K562 (cell line): ENCODE results near the gene CCDC3. TPM values are rescaled to one million over a fixed set of nuclear protein-coding genes. Genes with fewer than 3 reads are reported as not detected.

Source experiments
- ATAC-seq: fragments of 200-7000 bp; cut with Tn5 transposase; 3 replicates; pipeline ENCODE4 v1.9.1; 2020; ENCODE audit warnings: moderate library complexity
- BruUV-seq: library from RNA; stranded (reverse); fragments of 400-500 nt; replicated peaks from 2 replicates; lab custom pipeline; 2021; lab: Mats Ljungman, UMichigan
- CTCF ChIA-PET: fragments of 300-600 bp; formaldehyde crosslinking; extraction: SDS; loops from one replicate; lab custom pipeline; 2021; ENCODE audit warnings: low intra/inter-chr PET ratio; lab: Yijun Ruan, JAX
- POLR2A ChIA-PET: fragments of 300-600, 350-650 bp; sonication (Branson Sonifier 250); formaldehyde crosslinking; extraction: SDS; loops from one replicate; lab custom pipeline; 2021; ENCODE audit warnings: antibody characterized with exemption, inconsistent platforms; lab: Yijun Ruan, JAX
- DNase-seq, 4 experiments: peaks; one replicate each; pipeline versions ENCODE4 v3.0.0 to v3.0.0-alpha.2; 2011 to 2018; ENCODE audit warnings: low spot score in 3 of 4, mixed read lengths in 3 of 4; ENCODE audit errors: extremely low read depth in 1 of 4
- FAIRE-seq: peaks from 2 replicates; lab custom pipeline; 2011; peaks lifted over from hg19 to GRCh38; lab: Jason Lieb, UNC
- H2AFZ ChIP-seq: 2 replicates; pipeline ENCODE4 v1.6.0; 2011; ENCODE audit warnings: low read depth, low read length, control low read depth, inconsistent platforms
- H3K27ac ChIP-seq: fragments of 200-600 bp; 3 replicates; pipeline ENCODE4 v1.8.0; 2011; ENCODE audit warnings: low read depth, mild to moderate bottlenecking, control low read depth, inconsistent platforms, low read length, moderate library complexity, mixed read lengths; ENCODE audit errors: extremely low read depth
- H3K27me3 ChIP-seq, 2 experiments: fragments of 300-600 bp in 1 of 2; 2 replicates in 1 of 2; 3 replicates in 1 of 2; pipeline versions ENCODE4 v1.6.0 to v1.8.0; 2011; ENCODE audit warnings: inconsistent platforms in 2 of 2, low read length in 2 of 2, mild to moderate bottlenecking in 1 of 2, mixed read lengths in 1 of 2, moderate library complexity in 1 of 2; ENCODE audit not compliant: control insufficient read depth in 2 of 2, insufficient read depth in 2 of 2
- H3K36me3 ChIP-seq: fragments of 300-600 bp; 3 replicates; pipeline ENCODE4 v1.8.0; 2011; ENCODE audit warnings: mild to moderate bottlenecking, low read length, inconsistent platforms; ENCODE audit not compliant: control insufficient read depth, insufficient read depth
- H3K4me1 ChIP-seq, 2 experiments: fragments of 200-600 bp in 1 of 2; replicated peaks in 1 of 2; 2 replicates in 1 of 2; 3 replicates in 1 of 2; pipeline versions ENCODE4 v1.5.1 to v1.8.0; 2011; ENCODE audit warnings: inconsistent platforms in 2 of 2, low read length in 2 of 2, mild to moderate bottlenecking in 1 of 2, mixed read lengths in 1 of 2, moderate library complexity in 1 of 2; ENCODE audit not compliant: control insufficient read depth in 2 of 2, insufficient read depth in 2 of 2
- H3K4me2 ChIP-seq: 2 replicates; pipeline ENCODE4 v1.6.1; 2011; ENCODE audit warnings: low read length, control low read depth, inconsistent platforms, mixed read lengths; ENCODE audit not compliant: insufficient read depth
- H3K4me3 ChIP-seq: fragments of 200-600 bp; sonication (generic), shearing (Covaris generic); 2 replicates; pipeline ENCODE4 v1.5.1; 2016; ENCODE audit warnings: control low read depth, inconsistent platforms
- H3K79me2 ChIP-seq: fragments of 200-600 bp; 3 replicates; pipeline ENCODE4 v1.8.0; 2011; ENCODE audit warnings: low read length, inconsistent platforms; ENCODE audit not compliant: control insufficient read depth, insufficient read depth
- H3K9ac ChIP-seq, 2 experiments: 2 replicates each; pipeline versions ENCODE4 v1.6.0 to v1.6.1; 2011; ENCODE audit warnings: low read depth in 2 of 2, low read length in 2 of 2, control low read depth in 1 of 2, inconsistent platforms in 1 of 2, mild to moderate bottlenecking in 1 of 2, mixed read lengths in 1 of 2; ENCODE audit not compliant: insufficient read depth in 1 of 2
- H3K9me1 ChIP-seq: one replicate; pipeline ENCODE4 v1.6.0; 2011; ENCODE audit warnings: inconsistent platforms, mild to moderate bottlenecking, low read length, moderate library complexity; ENCODE audit not compliant: control insufficient read depth, insufficient read depth
- H3K9me3 ChIP-seq: replicated peaks from 2 replicates; pipeline ENCODE4 v1.5.1; 2011; ENCODE audit warnings: low read depth, low read length, inconsistent platforms; ENCODE audit not compliant: control insufficient read depth, insufficient read depth
- H4K20me1 ChIP-seq: replicated peaks from 2 replicates; pipeline ENCODE4 v1.6.1; 2011; ENCODE audit warnings: low read length, inconsistent platforms, mixed read lengths; ENCODE audit not compliant: control insufficient read depth, insufficient read depth
- CREB5 ChIP-seq: fragments of 250-450 bp; sonication (Bioruptor Pico); IDR thresholded peaks from 2 replicates; pipeline ENCODE4 v1.5.0; 2020; ENCODE audit warnings: mild to moderate bottlenecking
- ELK3 ChIP-seq: fragments of 450-650 bp; formaldehyde crosslinking; IDR thresholded peaks from 2 replicates; pipeline ENCODE4 v1.4.0; 2020; ENCODE audit warnings: mild to moderate bottlenecking
- MCM5 ChIP-seq: fragments of 450-650 bp; IDR thresholded peaks from 2 replicates; pipeline ENCODE4 v1.6.1; 2016; ENCODE audit warnings: low read depth
- MEF2D ChIP-seq: conservative IDR thresholded peaks from 2 replicates; pipeline ENCODE4 v1.6.1; 2016; ENCODE audit warnings: low read depth, missing genetic modification characterization, missing compliant biosample characterization
- MTF1 ChIP-seq: fragments of 250-450 bp; sonication (Bioruptor Pico); IDR thresholded peaks from 2 replicates; pipeline ENCODE4 v1.9.0; 2021; ENCODE audit warnings: moderate library complexity, mild to moderate bottlenecking, inconsistent platforms, borderline replicate concordance
- NKRF ChIP-seq: fragments of 450-650 bp; IDR thresholded peaks from 2 replicates; pipeline ENCODE4 v1.6.1; 2016; ENCODE audit warnings: borderline replicate concordance
- NRF1 ChIP-seq, 2 experiments: fragments of 450-650 bp; IDR thresholded peaks in 1 of 2; conservative IDR thresholded peaks in 1 of 2; 2 replicates each; pipeline ENCODE4 v1.6.1; 2014; ENCODE audit warnings: mild to moderate bottlenecking in 2 of 2
- RBM22 ChIP-seq: fragments of 200-400 bp; formaldehyde crosslinking; IDR thresholded peaks from 2 replicates; pipeline ENCODE4 v1.6.1; 2018; ENCODE audit warnings: low read length, low read depth; ENCODE audit not compliant: poor library complexity, severe bottlenecking
- TAF15 ChIP-seq: fragments of 200-400 bp; formaldehyde crosslinking; IDR thresholded peaks from 2 replicates; pipeline ENCODE4 v1.6.1; 2017; ENCODE audit warnings: mild to moderate bottlenecking, low read depth, low read length, moderate library complexity
- ZNF133 ChIP-seq: fragments of 250-450 bp; sonication (Bioruptor Pico); IDR thresholded peaks from 2 replicates; pipeline ENCODE4 v1.4.0; 2020; ENCODE audit warnings: mild to moderate bottlenecking
- ZNF175 ChIP-seq: fragments of 200-800 bp; sonication (Bioruptor generic); IDR thresholded peaks from 2 replicates; pipeline ENCODE4 v1.6.1; 2016; ENCODE audit warnings: low read depth, mild to moderate bottlenecking, missing genetic modification characterization, missing compliant biosample characterization
- ZNF277 ChIP-seq: fragments of 250-450 bp; sonication (Bioruptor Pico); IDR thresholded peaks from 2 replicates; pipeline ENCODE4 v1.8.0; 2022; ENCODE audit warnings: inconsistent platforms, mild to moderate bottlenecking, moderate library complexity, borderline replicate concordance
- ZNF398 ChIP-seq: fragments of 250-450 bp; sonication (Bioruptor Pico); IDR thresholded peaks from 2 replicates; pipeline ENCODE4 v1.8.0; 2021; ENCODE audit warnings: moderate library complexity, mild to moderate bottlenecking, inconsistent platforms
- ZNF561 ChIP-seq: fragments of 450-650 bp; formaldehyde crosslinking; conservative IDR thresholded peaks from 2 replicates; pipeline ENCODE4 v1.4.0; 2020; ENCODE audit warnings: mild to moderate bottlenecking, moderate library complexity
- WGBS: fragments of 100-300 bp; shearing (Covaris generic); methylation state at CpG from one replicate; pipeline ENCODE4 v1.1.6; 2016; ENCODE audit warnings: low coverage, mixed read lengths; ENCODE audit not compliant: insufficient coverage; ENCODE audit errors: missing lambda C conversion rate; 5-methylcytosine and 5-hydroxymethylcytosine counted together
- in situ Hi-C: fragments of 300-500 bp; cut with MboI; formaldehyde crosslinking; loops from 4 replicates; pipeline ENCODE4 v1.15.0; 2018; ENCODE audit warnings: inconsistent platforms, mixed read lengths
- intact Hi-C: fragments of 100-400 bp; cut with micrococcal nuclease; formaldehyde crosslinking; loops from 2 replicates; pipeline ENCODE4 v1.14.2; 2022
- polyA plus RNA-seq, 8 experiments: library from polyadenylated mRNA; depleted of rRNA in 4 of 8; stranded (reverse) in 5 of 8; unstranded in 3 of 8; fragments of >200 nt; fragmentation: Nextera tagmentation in 2 of 8; fragmentation: Illumina TruSeq in 1 of 8; extraction: Ambion mirVana in 2 of 8; extraction: Trizol in 1 of 8; gene quantifications; 2 replicates each; pipeline versions ENCODE4 v1.2.1 to v1.2.3, GENCODE V29; 2011 to 2014; ENCODE audit warnings: inconsistent platforms in 1 of 8, missing spikeins in 1 of 8
- total RNA-seq, 7 experiments: library from RNA; depleted of rRNA in 6 of 7; stranded (reverse); fragments of >200 nt in 6 of 7; fragmentation: Illumina TruSeq in 2 of 7; extraction: Trizol in 2 of 7; gene quantifications; 2 replicates each; pipeline versions ENCODE4 v1.2.1 to v1.2.3, GENCODE V29; 2011 to 2021; ENCODE audit warnings: low replicate concordance in 1 of 7

The CCDC3 gene
- total and polyA plus RNA-seq, 9 of the 15 experiments (the other 6 are each of a cell fraction or from before 2014, with no cell fraction given) = not detected

GRCh38 chr10:13051126-13051694, 49.7 kb upstream of the CCDC3 start:
- intact Hi-C loops = no loop called here
- Histone ChIP-seq H3K4me1 (no peaks in the 10 kb centered on the region), H3K36me3 (no peaks in the 10 kb centered on the region), H3K27me3 (peaks cover 4 to 27% of the 10 kb centered on the region in 2 experiments), H3K9me3 (no peaks in the 10 kb centered on the region), H3K79me2 (no peaks in the 10 kb centered on the region), H3K27ac (no peak overlapping the region), H3K4me3 (no peak overlapping the region), H2AFZ (no peak overlapping the region), H3K9me1 (no peaks in the 10 kb centered on the region), H3K9ac (no peak overlapping the region), H4K20me1 (no peaks in the 10 kb centered on the region), H3K4me2 (no peak overlapping the region)
- no peak for FAIRE-seq
- WGBS = under 1% methylated on average over 7 of the region's 7 CpGs
- DNase-seq = no peak
- ChIA-PET CTCF (no interaction called here), POLR2A (interaction anchor here (0.5 kb wide), 1 partner anchor 875 kb away, joined by 3 read pairs; no protein-coding TSS in a partner anchor)
- TF ChIP-seq ZNF175 (CRISPR knock-in tag) (no peak), NRF1 (conservative IDR thresholded peaks at IDR 0.05 in 1 of 2, IDR thresholded peaks at IDR 0.05 in 1 of 2) (no peak), ZNF398 (CRISPR knock-in tag) (no peak), CREB5 (CRISPR knock-in tag) (no peak), MEF2D (tag) (no peak), ZNF277 (CRISPR knock-in tag) (no peak), MTF1 (CRISPR knock-in tag) (no peak), TAF15 (no peak), RBM22 (no peak), MCM5 (no peak), ZNF133 (CRISPR knock-in tag) (no peak), ELK3 (no peak), ZNF561 (no peak), NKRF (no peak)
- no peak for ATAC-seq
- no TSS peak for BruUV-seq
- in situ Hi-C loops = no loop called here
